Activated CD4-positive, alpha-beta T cell treated with anti-CD3 and anti-CD28 coated beads, Interleukin-2, amount 10 ng/mL, durations not matched to agents 7 days and 5 days (primary cell): ENCODE measurements around the gene KRTAP19-2. TPM values are rescaled to one million over a fixed set of nuclear protein-coding genes. Genes with fewer than 3 reads are reported as not detected.

Experiments used
- CTCF ChIA-PET: fragments of 350-600 bp; sonication (Branson Sonifier 250); formaldehyde crosslinking; loops from one replicate; lab custom pipeline; 2021; ENCODE audit warnings: antibody characterized with exemption; lab: Charles Lee
- POLR2A ChIA-PET: fragments of 350-600 bp; sonication (Branson Sonifier 250); formaldehyde crosslinking; loops from one replicate; lab custom pipeline; 2021; ENCODE audit warnings: antibody characterized with exemption; lab: Charles Lee
- DNase-seq: peaks from one replicate; pipeline ENCODE4 v3.0.0-alpha.2; 2020
- H3K27ac Mint-ChIP-seq: one replicate; pipeline ENCODE4 v1.8.0; 2021; ENCODE audit warnings: mild to moderate bottlenecking, moderate library complexity, mixed read lengths
- H3K27me3 Mint-ChIP-seq: one replicate; pipeline ENCODE4 v1.8.0; 2021; ENCODE audit warnings: mixed read lengths
- H3K36me3 Mint-ChIP-seq: one replicate; pipeline ENCODE4 v1.8.0; 2021; ENCODE audit warnings: low read depth, mixed read lengths
- H3K4me1 Mint-ChIP-seq: one replicate; pipeline ENCODE4 v1.8.0; 2021; ENCODE audit warnings: mixed read lengths
- H3K4me3 Mint-ChIP-seq: one replicate; pipeline ENCODE4 v1.8.0; 2021; ENCODE audit warnings: mild to moderate bottlenecking, moderate library complexity, mixed read lengths
- H3K9me3 Mint-ChIP-seq: one replicate; pipeline ENCODE4 v1.8.0; 2021; ENCODE audit warnings: mixed read lengths
- total RNA-seq, 2 experiments: library from RNA; stranded (reverse); gene quantifications; one replicate each; pipeline ENCODE4 v1.2.3, GENCODE V29; 2021

Gene KRTAP19-2
- total RNA-seq, 2 experiments from 2014 or later = not detected

- CTCF ChIA-PET = no interaction called here
- POLR2A ChIA-PET = no interaction called here
- no peaks in the 10 kb centered on the region for H3K9me3 Mint-ChIP-seq
- no peak for DNase-seq
- no peaks in the 10 kb centered on the region for H3K27me3 Mint-ChIP-seq
- no peaks in the 10 kb centered on the region for H3K36me3 Mint-ChIP-seq
- no peaks in the 10 kb centered on the region for H3K4me1 Mint-ChIP-seq
- no peak overlapping the region for H3K4me3 Mint-ChIP-seq
- H3K27ac Mint-ChIP-seq = no peak overlapping the region
Measured at GRCh38 chr21:30463713-30464112, 23.5 kb downstream of the KRTAP19-2 start.

GRCh38 chr21:30448514-30448913 lies 38.7 kb downstream of the KRTAP19-2 start:
- H3K4me3 Mint-ChIP-seq = no peak overlapping the region
- DNase-seq = no peak
- H3K36me3 Mint-ChIP-seq = no peaks in the 10 kb centered on the region
- ChIA-PET POLR2A (no interaction called here), CTCF (no interaction called here)
- peaks cover 2% of the 10 kb centered on the region for H3K4me1 Mint-ChIP-seq
- no peaks in the 10 kb centered on the region for H3K9me3 Mint-ChIP-seq
- no peaks in the 10 kb centered on the region for H3K27me3 Mint-ChIP-seq
- H3K27ac Mint-ChIP-seq = no peak overlapping the region

GRCh38 chr21:30447056-30447455 lies 40.2 kb downstream of the KRTAP19-2 start:
- Mint-ChIP-seq H3K36me3 (no peaks in the 10 kb centered on the region), H3K27me3 (no peaks in the 10 kb centered on the region), H3K27ac (no peak overlapping the region), H3K4me3 (no peak overlapping the region), H3K4me1 (peaks cover 2% of the 10 kb centered on the region), H3K9me3 (no peaks in the 10 kb centered on the region)
- POLR2A ChIA-PET = no interaction called here
- no peak for DNase-seq
- CTCF ChIA-PET = no interaction called here

- Mint-ChIP-seq H3K4me1 (peaks cover 2% of the 10 kb centered on the region), H3K9me3 (no peaks in the 10 kb centered on the region), H3K27ac (no peak overlapping the region), H3K4me3 (no peak overlapping the region), H3K36me3 (no peaks in the 10 kb centered on the region), H3K27me3 (no peaks in the 10 kb centered on the region)
- ChIA-PET POLR2A (no interaction called here), CTCF (no interaction called here)
- DNase-seq = no peak
Measured at GRCh38 chr21:30444204-30444603, 43.0 kb downstream of the KRTAP19-2 start.

- Mint-ChIP-seq H3K4me1 (peaks cover 2% of the 10 kb centered on the region), H3K27me3 (no peaks in the 10 kb centered on the region), H3K9me3 (no peaks in the 10 kb centered on the region), H3K27ac (no peak overlapping the region), H3K4me3 (no peak overlapping the region), H3K36me3 (no peaks in the 10 kb centered on the region)
- no peak for DNase-seq
- POLR2A ChIA-PET = no interaction called here
- CTCF ChIA-PET = no interaction called here
Measured at GRCh38 chr21:30443226-30443625, 44.0 kb downstream of the KRTAP19-2 start.

- no peaks in the 10 kb centered on the region for H3K4me1 Mint-ChIP-seq
- no peaks in the 10 kb centered on the region for H3K9me3 Mint-ChIP-seq
- no peak within 1 kb of the TSS for H3K4me3 Mint-ChIP-seq
- POLR2A ChIA-PET = no interaction called here
- CTCF ChIA-PET = no interaction called here
- no peak within 1 kb of the TSS for H3K27ac Mint-ChIP-seq
- H3K36me3 Mint-ChIP-seq = no peaks in the 10 kb centered on the region
- no peaks in the 10 kb centered on the region for H3K27me3 Mint-ChIP-seq
- no peak for DNase-seq
Measured at GRCh38 chr21:30439975-30440374, 47.3 kb downstream of the KRTAP19-2 start, which contains the start of gene KRTAP15-1. Gene KRTAP15-1 (plus strand): TSS chr21:30440275. CDS start chr21:30440328, 53 bp downstream.

Other genes with a start within 250 kb of the KRTAP19-2 start
- gene KRTAP24-1, start 204.5 kb downstream of the KRTAP19-2 start, total RNA-seq = not detected
- gene KRTAP25-1, start 197.9 kb downstream of the KRTAP19-2 start, total RNA-seq = not detected
- not detected for gene KRTAP26-1, start 167.1 kb downstream of the KRTAP19-2 start, total RNA-seq
- gene KRTAP27-1, start 149.7 kb downstream of the KRTAP19-2 start, total RNA-seq = not detected
- gene KRTAP23-1, start 138.8 kb downstream of the KRTAP19-2 start, total RNA-seq = not detected
- gene KRTAP13-2, start 115.2 kb downstream of the KRTAP19-2 start, total RNA-seq = not detected
- not detected for gene KRTAP13-1, start 91.4 kb downstream of the KRTAP19-2 start, total RNA-seq
- gene KRTAP13-3, start 61.5 kb downstream of the KRTAP19-2 start, total RNA-seq = not detected
- not detected for gene KRTAP13-4, start 57.2 kb downstream of the KRTAP19-2 start, total RNA-seq
- gene KRTAP15-1, start 47.2 kb downstream of the KRTAP19-2 start, total RNA-seq = not detected
- gene KRTAP19-1, start 7.1 kb downstream of the KRTAP19-2 start, total RNA-seq = not detected
- not detected for gene KRTAP19-3, start 4.6 kb upstream of the KRTAP19-2 start, total RNA-seq
- gene KRTAP19-4, start 9.7 kb upstream of the KRTAP19-2 start, total RNA-seq = not detected
- not detected for gene KRTAP19-5, start 14.7 kb upstream of the KRTAP19-2 start, total RNA-seq
- gene KRTAP19-6, start 54.4 kb upstream of the KRTAP19-2 start, total RNA-seq = not detected
- gene KRTAP19-7, start 73.9 kb upstream of the KRTAP19-2 start, total RNA-seq = not detected
- not detected for gene KRTAP22-2, start 103.0 kb upstream of the KRTAP19-2 start, total RNA-seq
- gene KRTAP6-3, start 105.0 kb upstream of the KRTAP19-2 start, total RNA-seq = not detected
- not detected for gene KRTAP6-2, start 111.5 kb upstream of the KRTAP19-2 start, total RNA-seq
- gene KRTAP22-1, start 113.7 kb upstream of the KRTAP19-2 start, total RNA-seq = not detected
- gene KRTAP6-1, start 126.5 kb upstream of the KRTAP19-2 start, total RNA-seq = not detected
- not detected for gene KRTAP20-1, start 129.0 kb upstream of the KRTAP19-2 start, total RNA-seq
- gene KRTAP20-4, start 133.2 kb upstream of the KRTAP19-2 start, total RNA-seq = not detected
- not detected for gene KRTAP20-2, start 147.8 kb upstream of the KRTAP19-2 start, total RNA-seq
- not detected for gene KRTAP20-3, start 155.4 kb upstream of the KRTAP19-2 start, total RNA-seq
- gene KRTAP21-3, start 231.3 kb upstream of the KRTAP19-2 start, total RNA-seq = not detected